ENCODE data around the gene DGKB.

GRCh38 chr7:14206121-14206520 is 696.4 kb downstream of the DGKB start:
- TF ChIP-seq EP300 (IDR thresholded peaks at IDR 0.05) (no peak), CTCF (IDR thresholded peaks at IDR 0.05) (no peak), POLR2A (IDR thresholded peaks at IDR 0.05) (no peak)
